Measurements from ENCODE around the gene TMEM185A. TPM values are rescaled to one million over a fixed set of nuclear protein-coding genes. Genes with fewer than 3 reads are reported as not detected.
"Not testable (repeated sequence)": the region's sequence is repeated elsewhere in the genome, so short reads cannot be mapped to it uniquely, and the experiment has no call there.

Gene TMEM185A
- total and polyA plus RNA-seq, 2 experiments from 2014 or later = 14.7 to 15.3 TPM

DNA sequence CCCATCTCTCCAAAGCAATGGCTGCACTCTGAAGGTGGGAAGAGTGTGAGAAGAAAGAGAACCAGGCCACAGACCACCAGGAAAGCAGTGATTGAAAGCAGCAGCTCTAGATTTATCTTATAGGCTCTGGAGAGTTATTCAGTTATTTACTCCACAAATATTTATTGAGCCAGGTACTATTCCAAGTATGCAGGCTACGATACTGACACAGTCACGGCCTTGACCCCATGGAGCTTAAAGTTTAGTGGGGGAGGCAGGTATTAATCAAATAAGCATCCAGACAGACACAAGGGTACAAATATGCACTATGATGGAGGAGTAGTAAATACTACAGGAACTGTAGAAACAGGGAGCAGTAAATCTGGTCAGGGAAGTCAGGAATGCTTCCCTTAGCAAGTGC is 2.8 kb downstream of the TMEM185A start:
- 97 to 100% methylated on average over 2 of the region's 2 CpGs for WGBS, 2 experiments (ENCODE audit: low coverage in 1 of 2, low lambda C conversion rate in 2 of 2, missing lambda C conversion rate in 2 of 2)
- H3K27ac ChIP-seq = no peak overlapping the region
- H3K36me3 ChIP-seq (ENCODE audit: low read depth) = no peaks in the 10 kb centered on the region
- TF ChIP-seq EZH2 (IDR thresholded peaks at IDR 0.05; ENCODE audit: insufficient read depth, poor library complexity, severe bottlenecking) (no peak), EZH2phosphoT487 (IDR thresholded peaks at IDR 0.05; ENCODE audit: insufficient read depth, low read depth) (no peak)
- H3K9me3 ChIP-seq (ENCODE audit: low read depth) = no peaks in the 10 kb centered on the region
- peaks cover 7% of the 10 kb centered on the region; the same call in 1 of the 2 replicates for H3K4me1 ChIP-seq (ENCODE audit: insufficient read depth)
- in situ Hi-C loops (cut with MboI) = no loop called here
- no peak overlapping the region for H3K4me2 ChIP-seq (ENCODE audit: unreplicated experiment)
- H3F3A ChIP-seq (ENCODE audit: insufficient read depth) = no peaks in the 10 kb centered on the region
- no peaks in the 10 kb centered on the region for H3K27me3 ChIP-seq (replicated peaks; ENCODE audit: insufficient read depth)
- H3K79me2 ChIP-seq (ENCODE audit: insufficient read depth) = peaks cover 64% of the 10 kb centered on the region
- H3K9me2 ChIP-seq (ENCODE audit: insufficient read depth) = no peaks in the 10 kb centered on the region
- H3K4me3 ChIP-seq = no peak overlapping the region
- no peak overlapping the region for H3K9ac ChIP-seq
- H2AFZ ChIP-seq = no peak overlapping the region
- DNase-seq = no peak
- no peaks in the 10 kb centered on the region for H4K20me1 ChIP-seq (ENCODE audit: insufficient read depth)

DNA sequence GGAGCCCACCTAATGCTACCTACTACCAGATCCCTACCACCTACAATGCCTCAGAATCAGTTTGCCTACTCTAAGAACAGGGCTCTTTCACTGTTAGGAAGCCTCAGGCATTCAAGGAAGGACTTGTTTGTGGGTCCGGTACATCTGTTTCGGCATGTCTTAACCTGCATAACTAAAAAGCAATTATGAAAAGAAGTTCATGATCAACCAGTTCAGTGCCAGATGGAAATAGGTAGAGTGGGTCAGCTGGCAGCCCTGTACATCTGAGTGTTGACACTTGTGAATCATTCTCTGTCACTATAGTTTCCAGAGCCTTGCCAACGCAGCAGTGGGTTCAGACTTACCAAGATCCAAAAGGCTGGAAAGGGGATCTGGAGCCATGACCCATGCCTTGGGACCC is 3.3 kb downstream of the TMEM185A start:
- DNase-seq = no peak
- Histone ChIP-seq H2AFZ (no peak overlapping the region), H3K36me3 (ENCODE audit: low read depth) (no peaks in the 10 kb centered on the region), H3K9me3 (ENCODE audit: low read depth) (no peaks in the 10 kb centered on the region), H3F3A (ENCODE audit: insufficient read depth) (no peaks in the 10 kb centered on the region), H3K4me2 (ENCODE audit: unreplicated experiment) (no peak overlapping the region), H3K4me1 (ENCODE audit: insufficient read depth) (peaks cover 7% of the 10 kb centered on the region; the same call in 1 of the 2 replicates), H3K27ac (no peak overlapping the region), H3K79me2 (ENCODE audit: insufficient read depth) (peaks cover 69% of the 10 kb centered on the region), H4K20me1 (ENCODE audit: insufficient read depth) (no peaks in the 10 kb centered on the region), H3K9me2 (ENCODE audit: insufficient read depth) (no peaks in the 10 kb centered on the region), H3K4me3 (no peak overlapping the region), H3K27me3 (replicated peaks; ENCODE audit: insufficient read depth) (no peaks in the 10 kb centered on the region), H3K9ac (no peak overlapping the region)
- in situ Hi-C loops (cut with MboI) = no loop called here
- TF ChIP-seq EZH2phosphoT487 (IDR thresholded peaks at IDR 0.05; ENCODE audit: insufficient read depth, low read depth) (no peak), EZH2 (IDR thresholded peaks at IDR 0.05; ENCODE audit: insufficient read depth, poor library complexity, severe bottlenecking) (no peak)
- WGBS, 2 experiments (ENCODE audit: low coverage in 1 of 2, low lambda C conversion rate in 2 of 2, missing lambda C conversion rate in 2 of 2) = 100% methylated on average over 3 of the region's 3 CpGs

DNA sequence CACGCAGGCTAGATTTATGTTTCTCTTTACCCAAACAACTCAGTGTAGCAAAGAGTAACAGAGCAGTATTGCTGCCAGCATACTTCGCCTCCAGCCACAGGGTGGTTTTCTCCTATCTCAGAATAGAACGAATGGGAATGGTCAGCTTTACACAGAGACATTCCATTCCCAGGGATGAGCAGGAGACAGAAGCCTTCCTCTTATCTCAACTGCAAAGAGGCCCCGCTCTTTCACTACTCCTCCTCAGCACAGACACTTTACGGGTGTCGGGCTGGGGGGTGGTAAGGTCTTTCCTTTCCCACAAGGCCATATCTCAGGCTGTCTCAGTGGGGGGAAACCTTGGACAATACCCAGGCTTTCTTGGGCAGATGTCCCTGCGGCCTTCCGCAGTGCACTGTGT is 4.8 kb downstream of the TMEM185A start:
- H3K36me3 ChIP-seq (ENCODE audit: low read depth); H2AFZ ChIP-seq; DNase-seq; H3K4me3 ChIP-seq; in situ Hi-C loops (cut with MboI); H3K9me3 ChIP-seq (ENCODE audit: low read depth); H3K4me2 ChIP-seq (ENCODE audit: unreplicated experiment); H3K9me2 ChIP-seq (ENCODE audit: insufficient read depth); H3K9ac ChIP-seq; H4K20me1 ChIP-seq (ENCODE audit: insufficient read depth); H3K27me3 ChIP-seq (replicated peaks; ENCODE audit: insufficient read depth); H3K4me1 ChIP-seq (ENCODE audit: insufficient read depth); H3K27ac ChIP-seq; H3F3A ChIP-seq (ENCODE audit: insufficient read depth): not testable (repeated sequence)
- WGBS, 2 experiments (ENCODE audit: low coverage in 1 of 2, low lambda C conversion rate in 2 of 2, missing lambda C conversion rate in 2 of 2) = 75 to 79% methylated on average over 8 of the region's 8 CpGs
- peaks cover 84% of the 10 kb centered on the region for H3K79me2 ChIP-seq (ENCODE audit: insufficient read depth)

DNA sequence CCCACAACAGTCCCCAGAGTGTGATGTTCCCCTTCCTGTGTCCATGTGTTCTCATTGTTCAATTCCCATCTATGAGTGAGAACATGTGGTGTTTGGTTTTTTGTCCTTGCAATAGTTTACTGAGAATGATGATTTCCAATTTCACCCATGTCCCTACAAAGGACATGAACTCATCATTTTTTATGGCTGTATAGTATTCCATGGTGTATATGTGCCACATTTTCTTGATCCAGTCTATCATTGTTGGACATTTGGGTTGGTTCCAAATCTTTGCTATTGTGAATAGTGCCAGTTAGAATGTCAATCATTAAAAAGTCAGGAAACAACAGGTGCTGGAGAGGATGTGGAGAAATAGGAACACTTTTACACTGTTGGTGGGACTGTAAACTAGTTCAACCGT is 11.9 kb downstream of the TMEM185A start:
- H3K9me3 ChIP-seq (ENCODE audit: low read depth); DNase-seq; H4K20me1 ChIP-seq (ENCODE audit: insufficient read depth); H3K36me3 ChIP-seq (ENCODE audit: low read depth); H3K9me2 ChIP-seq (ENCODE audit: insufficient read depth); H3K4me2 ChIP-seq (ENCODE audit: unreplicated experiment); H3K4me1 ChIP-seq (ENCODE audit: insufficient read depth); H3F3A ChIP-seq (ENCODE audit: insufficient read depth); in situ Hi-C loops (cut with MboI); H3K27ac ChIP-seq; H3K27me3 ChIP-seq (replicated peaks; ENCODE audit: insufficient read depth); H3K4me3 ChIP-seq; H3K9ac ChIP-seq; H2AFZ ChIP-seq: not testable (repeated sequence)
- H3K79me2 ChIP-seq (ENCODE audit: insufficient read depth) = peaks cover 91% of the 10 kb centered on the region
- WGBS, 2 experiments (ENCODE audit: low coverage in 1 of 2, low lambda C conversion rate in 2 of 2, missing lambda C conversion rate in 2 of 2) = no CpG with 5 or more reads among the region's 1 CpG

DNA sequence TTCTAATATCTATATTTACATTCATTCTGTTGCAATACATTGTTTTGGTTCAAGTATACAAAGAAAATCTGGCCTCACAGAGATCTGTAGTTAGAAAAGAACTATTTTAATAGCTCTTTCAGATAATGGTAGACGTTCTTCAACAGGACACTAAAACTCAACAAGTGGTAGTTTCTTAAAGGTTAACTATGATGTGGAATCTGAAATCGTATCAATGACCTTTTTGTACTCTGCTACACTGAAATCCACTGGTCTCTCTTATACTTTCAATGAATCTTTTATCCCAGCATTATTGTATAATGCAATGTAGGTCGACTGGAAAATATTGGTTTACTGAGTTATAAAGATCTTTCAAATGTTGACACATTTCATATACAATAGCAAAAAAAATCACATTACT is 12.7 kb downstream of the TMEM185A start:
- Histone ChIP-seq H2AFZ (no peak overlapping the region), H3K79me2 (ENCODE audit: insufficient read depth) (peaks cover 91% of the 10 kb centered on the region)

More for the DNA sequence above, 12.7 kb downstream of the TMEM185A start:
- H3F3A ChIP-seq (ENCODE audit: insufficient read depth) = no peaks in the 10 kb centered on the region
- 88 to 92% methylated on average over 3 of the region's 3 CpGs for WGBS, 2 experiments (ENCODE audit: low coverage in 1 of 2, low lambda C conversion rate in 2 of 2, missing lambda C conversion rate in 2 of 2)
- no peak for DNase-seq
- no peak overlapping the region for H3K9ac ChIP-seq
- in situ Hi-C loops (cut with MboI) = no loop called here
- no peak overlapping the region for H3K4me3 ChIP-seq
- H3K9me2 ChIP-seq (ENCODE audit: insufficient read depth) = no peaks in the 10 kb centered on the region
- H4K20me1 ChIP-seq (ENCODE audit: insufficient read depth) = no peaks in the 10 kb centered on the region
- TF ChIP-seq EZH2phosphoT487 (IDR thresholded peaks at IDR 0.05; ENCODE audit: insufficient read depth, low read depth) (no peak), EZH2 (IDR thresholded peaks at IDR 0.05; ENCODE audit: insufficient read depth, poor library complexity, severe bottlenecking) (no peak)
- no peak overlapping the region for H3K4me2 ChIP-seq (ENCODE audit: unreplicated experiment)
- H3K27ac ChIP-seq = no peak overlapping the region
- H3K36me3 ChIP-seq (ENCODE audit: low read depth) = no peaks in the 10 kb centered on the region
- no peaks in the 10 kb centered on the region for H3K4me1 ChIP-seq (ENCODE audit: insufficient read depth)
- no peaks in the 10 kb centered on the region for H3K9me3 ChIP-seq (ENCODE audit: low read depth)
- H3K27me3 ChIP-seq (replicated peaks; ENCODE audit: insufficient read depth) = no peaks in the 10 kb centered on the region

Measured in GM23248 (cell line).